Measurements from ENCODE around the gene GFOD1. TPM values are rescaled to one million over a fixed set of nuclear protein-coding genes. Genes with fewer than 3 reads are reported as not detected.
"Not testable (repeated sequence)": the region's sequence is repeated elsewhere in the genome, so short reads cannot be mapped to it uniquely, and the experiment has no call there.

GFOD1 gene
- total RNA-seq, 1 donor from 2014 or later, result 0.81 TPM

GRCh38 chr6:13435477-13436246 lies 51.7 kb downstream of the GFOD1 start:
- no peak overlapping the region for H3K4me3 Mint-ChIP-seq (ENCODE audit: low read depth)
- peaks cover 4% of the 10 kb centered on the region for H3K9me3 Mint-ChIP-seq (ENCODE audit: low read depth)
- DNase-seq (ENCODE audit: low spot score, unreplicated experiment), result no peak
- no peaks in the 10 kb centered on the region for H3K27me3 Mint-ChIP-seq
- H3K4me1 Mint-ChIP-seq (ENCODE audit: low read depth), result peaks cover 4% of the 10 kb centered on the region
- H3K36me3 Mint-ChIP-seq (ENCODE audit: insufficient read depth), result no peaks in the 10 kb centered on the region
- no peak overlapping the region for H3K27ac Mint-ChIP-seq
- no peak for TF ChIP-seq CTCF (IDR thresholded peaks at IDR 0.05; ENCODE audit: unreplicated experiment)

GRCh38 chr6:13434777-13435176 lies 52.6 kb downstream of the GFOD1 start:
- Mint-ChIP-seq H3K9me3 (ENCODE audit: low read depth) (peaks cover 4% of the 10 kb centered on the region), H3K4me1 (ENCODE audit: low read depth) (peaks cover 4% of the 10 kb centered on the region), H3K36me3 (ENCODE audit: insufficient read depth) (no peaks in the 10 kb centered on the region), H3K4me3 (ENCODE audit: low read depth) (no peak overlapping the region), H3K27ac (no peak overlapping the region), H3K27me3 (no peaks in the 10 kb centered on the region)
- no peak for DNase-seq (ENCODE audit: low spot score, unreplicated experiment)
- TF ChIP-seq CTCF (IDR thresholded peaks at IDR 0.05; ENCODE audit: unreplicated experiment), result no peak

GRCh38 chr6:13434135-13434775 lies 53.1 kb downstream of the GFOD1 start:
- not testable (repeated sequence) for H3K4me3 Mint-ChIP-seq (ENCODE audit: low read depth); H3K4me1 Mint-ChIP-seq (ENCODE audit: low read depth); H3K9me3 Mint-ChIP-seq (ENCODE audit: low read depth); H3K36me3 Mint-ChIP-seq (ENCODE audit: insufficient read depth); H3K27me3 Mint-ChIP-seq; H3K27ac Mint-ChIP-seq; DNase-seq (ENCODE audit: low spot score, unreplicated experiment)

GRCh38 chr6:13433709-13434121 lies 53.7 kb downstream of the GFOD1 start:
- peaks cover 6% of the 10 kb centered on the region for H3K27me3 Mint-ChIP-seq

GRCh38 chr6:13432526-13433184 lies 54.7 kb downstream of the GFOD1 start:
- TF ChIP-seq CTCF (IDR thresholded peaks at IDR 0.05; ENCODE audit: unreplicated experiment), result no peak
- peaks cover 16% of the 10 kb centered on the region for H3K27me3 Mint-ChIP-seq
- H3K4me1 Mint-ChIP-seq (ENCODE audit: low read depth), result peaks cover 4% of the 10 kb centered on the region
- peaks cover 4% of the 10 kb centered on the region for H3K9me3 Mint-ChIP-seq (ENCODE audit: low read depth)
- no peak overlapping the region for H3K4me3 Mint-ChIP-seq (ENCODE audit: low read depth)
- no peak for DNase-seq (ENCODE audit: low spot score, unreplicated experiment)
- H3K36me3 Mint-ChIP-seq (ENCODE audit: insufficient read depth), result no peaks in the 10 kb centered on the region
- H3K27ac Mint-ChIP-seq, result no peak overlapping the region

More at GRCh38 chr6:13433709-13434121, 53.7 kb downstream of the GFOD1 start:
- H3K4me3 Mint-ChIP-seq (ENCODE audit: low read depth), result no peak overlapping the region
- DNase-seq (ENCODE audit: low spot score, unreplicated experiment), result no peak
- H3K4me1 Mint-ChIP-seq (ENCODE audit: low read depth), result peaks cover 4% of the 10 kb centered on the region
- peaks cover 4% of the 10 kb centered on the region for H3K9me3 Mint-ChIP-seq (ENCODE audit: low read depth)
- TF ChIP-seq CTCF (IDR thresholded peaks at IDR 0.05; ENCODE audit: unreplicated experiment), result no peak
- no peaks in the 10 kb centered on the region for H3K36me3 Mint-ChIP-seq (ENCODE audit: insufficient read depth)
- no peak overlapping the region for H3K27ac Mint-ChIP-seq

Measured in progenitor cell of endocrine pancreas (in vitro differentiated cells).